ENCODE results near the gene ARL6IP1.

- TF ChIP-seq POLR2A (IDR thresholded peaks at IDR 0.05) (peak; percentile 82 to 83), POLR2AphosphoS5 (IDR thresholded peaks at IDR 0.05) (peak; percentile 92 to 97 (median 95))
- TF ChIP-seq, protein P1, sequence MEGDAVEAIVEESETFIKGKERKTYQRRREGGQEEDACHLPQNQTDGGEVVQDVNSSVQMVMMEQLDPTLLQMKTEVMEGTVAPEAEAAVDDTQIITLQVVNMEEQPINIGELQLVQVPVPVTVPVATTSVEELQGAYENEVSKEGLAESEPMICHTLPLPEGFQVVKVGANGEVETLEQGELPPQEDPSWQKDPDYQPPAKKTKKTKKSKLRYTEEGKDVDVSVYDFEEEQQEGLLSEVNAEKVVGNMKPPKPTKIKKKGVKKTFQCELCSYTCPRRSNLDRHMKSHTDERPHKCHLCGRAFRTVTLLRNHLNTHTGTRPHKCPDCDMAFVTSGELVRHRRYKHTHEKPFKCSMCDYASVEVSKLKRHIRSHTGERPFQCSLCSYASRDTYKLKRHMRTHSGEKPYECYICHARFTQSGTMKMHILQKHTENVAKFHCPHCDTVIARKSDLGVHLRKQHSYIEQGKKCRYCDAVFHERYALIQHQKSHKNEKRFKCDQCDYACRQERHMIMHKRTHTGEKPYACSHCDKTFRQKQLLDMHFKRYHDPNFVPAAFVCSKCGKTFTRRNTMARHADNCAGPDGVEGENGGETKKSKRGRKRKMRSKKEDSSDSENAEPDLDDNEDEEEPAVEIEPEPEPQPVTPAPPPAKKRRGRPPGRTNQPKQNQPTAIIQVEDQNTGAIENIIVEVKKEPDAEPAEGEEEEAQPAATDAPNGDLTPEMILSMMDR (IDR thresholded peaks at IDR 0.05) = no peak
Observed at GRCh38 chr16:18789850-18790706, 11.3 kb downstream of the ARL6IP1 start, which contains the start of gene RPS15A.
